Stimulated activated CD8-positive, alpha-beta memory T cell treated with anti-CD3 and anti-CD28 coated beads, Interleukin-4, amount 100 ng/mL, for 48 hours (primary cell): ENCODE data around the gene BANK1.

Experiments used
- DNase-seq: peaks from one replicate; pipeline ENCODE4 v3.0.0-alpha.2; 2020

The BANK1 gene

GRCh38 chr4:101967697-101968346 lies 177.3 kb downstream of the BANK1 start:
- DNase-seq = no peak

- DNase-seq = no peak
Measured at GRCh38 chr4:101968364-101968763, 177.8 kb downstream of the BANK1 start.

- DNase-seq = no peak
Measured at GRCh38 chr4:101969965-101970364, 179.4 kb downstream of the BANK1 start.

- DNase-seq = no peak
Measured at GRCh38 chr4:101970547-101971155, 180.1 kb downstream of the BANK1 start.

GRCh38 chr4:101972791-101973190 lies 182.3 kb downstream of the BANK1 start:
- no peak for DNase-seq

GRCh38 chr4:101973361-101973760 lies 182.8 kb downstream of the BANK1 start:
- DNase-seq = no peak

GRCh38 chr4:101977076-101977475 lies 186.5 kb downstream of the BANK1 start:
- DNase-seq = no peak

- no peak for DNase-seq
Measured at GRCh38 chr4:101981756-101982155, 191.2 kb downstream of the BANK1 start.

GRCh38 chr4:101983835-101984234 lies 193.3 kb downstream of the BANK1 start:
- DNase-seq = no peak

- no peak for DNase-seq
Measured at GRCh38 chr4:101987623-101988243, 197.2 kb downstream of the BANK1 start.

- no peak for DNase-seq
Measured at GRCh38 chr4:101989551-101989950, 199.0 kb downstream of the BANK1 start.

- DNase-seq = no peak
Measured at GRCh38 chr4:101992446-101992845, 201.9 kb downstream of the BANK1 start.

GRCh38 chr4:101993002-101993841 lies 202.7 kb downstream of the BANK1 start:
- no peak for DNase-seq

GRCh38 chr4:101993842-101994775 lies 203.6 kb downstream of the BANK1 start:
- no peak for DNase-seq

GRCh38 chr4:102007959-102008425 lies 217.5 kb downstream of the BANK1 start:
- no peak for DNase-seq

- no peak for DNase-seq
Measured at GRCh38 chr4:102008711-102009110, 218.2 kb downstream of the BANK1 start.

- no peak for DNase-seq
Measured at GRCh38 chr4:102022343-102022742, 231.8 kb downstream of the BANK1 start.

GRCh38 chr4:102027961-102028360 lies 237.4 kb downstream of the BANK1 start:
- DNase-seq = no peak

GRCh38 chr4:102031406-102031805 lies 240.9 kb downstream of the BANK1 start:
- DNase-seq = no peak

- no peak for DNase-seq
Measured at GRCh38 chr4:102036016-102036415, 245.5 kb downstream of the BANK1 start.

- no peak for DNase-seq
Measured at GRCh38 chr4:102036619-102037376, 246.3 kb downstream of the BANK1 start.
